GM23338 (cell line): Measurements from ENCODE around the gene SKA1. TPM values are rescaled to one million over a fixed set of nuclear protein-coding genes. Genes with fewer than 3 reads are reported as not detected.

Experiments used
- ATAC-seq: fragments of 200-7000 bp; cut with Tn5 transposase; 3 replicates; pipeline ENCODE4 v1.9.1; 2020
- DNase-seq: peaks from one replicate; pipeline ENCODE4 v3.0.0-alpha.2; 2015; ENCODE audit warnings: low spot score
- H2AFZ ChIP-seq: fragments of 200-600 bp; sonication (generic); 2 replicates; pipeline ENCODE4 v1.8.0; 2016; ENCODE audit warnings: antibody characterized with exemption, mild to moderate bottlenecking, moderate library complexity
- H3F3A ChIP-seq: fragments of 200-600 bp; sonication (generic); replicated peaks from 2 replicates; pipeline ENCODE4 v1.8.0; 2017; ENCODE audit warnings: antibody characterized with exemption, mixed run types, low read depth
- H3K27ac ChIP-seq: fragments of 200-600 bp; sonication (generic); 2 replicates; pipeline ENCODE4 v1.6.1; 2016; ENCODE audit warnings: low read depth
- H3K27me3 ChIP-seq: fragments of 200-600 bp; sonication (generic); 2 replicates; pipeline ENCODE4 v1.8.0; 2016; ENCODE audit warnings: mild to moderate bottlenecking, mixed run types, moderate library complexity; ENCODE audit not compliant: insufficient read depth
- H3K36me3 ChIP-seq: fragments of 200-600 bp; sonication (generic); 2 replicates; pipeline ENCODE4 v1.8.0; 2016; ENCODE audit warnings: mild to moderate bottlenecking; ENCODE audit not compliant: insufficient read depth
- H3K4me1 ChIP-seq: fragments of 200-600 bp; sonication (generic); 2 replicates; pipeline ENCODE4 v1.8.0; 2016; ENCODE audit warnings: mild to moderate bottlenecking, moderate library complexity; ENCODE audit not compliant: insufficient read depth
- H3K4me2 ChIP-seq: fragments of 200-600 bp; sonication (generic); 2 replicates; pipeline ENCODE4 v1.7.1; 2017; ENCODE audit warnings: mixed run types
- H3K4me3 ChIP-seq: fragments of 200-600 bp; sonication (generic); 2 replicates; pipeline ENCODE4 v1.6.1; 2016; ENCODE audit warnings: mixed run types
- H3K79me2 ChIP-seq: fragments of 200-600 bp; sonication (generic); replicated peaks from 2 replicates; pipeline ENCODE4 v1.8.0; 2017; ENCODE audit warnings: mild to moderate bottlenecking; ENCODE audit not compliant: insufficient read depth
- H3K9me2 ChIP-seq: fragments of 200-600 bp; sonication (generic); 2 replicates; pipeline ENCODE4 v1.8.0; 2017; ENCODE audit not compliant: insufficient read depth
- H4K20me1 ChIP-seq: fragments of 200-600 bp; sonication (generic); replicated peaks from 2 replicates; pipeline ENCODE4 v1.8.0; 2017; ENCODE audit warnings: mild to moderate bottlenecking; ENCODE audit not compliant: insufficient read depth
- H3K27ac Mint-ChIP-seq: 2 replicates; pipeline ENCODE4 v1.8.0; 2020; ENCODE audit warnings: inconsistent platforms, mild to moderate bottlenecking, moderate library complexity, mixed read lengths
- H3K27me3 Mint-ChIP-seq: 3 replicates; pipeline ENCODE4 v1.8.0; 2022; ENCODE audit warnings: low read depth, mild to moderate bottlenecking, moderate library complexity, mixed read lengths, inconsistent platforms; ENCODE audit not compliant: insufficient read depth, poor library complexity
- H3K36me3 Mint-ChIP-seq: 3 replicates; pipeline ENCODE4 v1.8.0; 2021; ENCODE audit warnings: low read depth, mild to moderate bottlenecking, inconsistent platforms, moderate library complexity, mixed read lengths
- H3K4me1 Mint-ChIP-seq: 3 replicates; pipeline ENCODE4 v1.8.0; 2020; ENCODE audit warnings: mild to moderate bottlenecking, inconsistent platforms, mixed read lengths
- H3K4me3 Mint-ChIP-seq: 3 replicates; pipeline ENCODE4 v1.8.0; 2021; ENCODE audit warnings: moderate library complexity, mild to moderate bottlenecking, inconsistent platforms, mixed read lengths
- H3K9me3 Mint-ChIP-seq: 3 replicates; pipeline ENCODE4 v1.8.0; 2020; ENCODE audit warnings: moderate library complexity, mild to moderate bottlenecking, inconsistent platforms, mixed read lengths
- CREB1 ChIP-seq: fragments of 250-450 bp; sonication (Bioruptor Pico); IDR thresholded peaks from 2 replicates; pipeline ENCODE4 v1.5.0; 2020; ENCODE audit warnings: low read depth, mild to moderate bottlenecking, moderate library complexity
- EZH2 ChIP-seq: fragments of 200-600 bp; sonication (generic); IDR thresholded peaks from one replicate; pipeline ENCODE4 v1.8.0; 2017; ENCODE audit warnings: antibody characterized with exemption, mild to moderate bottlenecking, low read depth; ENCODE audit not compliant: unreplicated experiment
- EZH2phosphoT487 ChIP-seq: fragments of 200-600 bp; sonication (generic); IDR thresholded peaks from one replicate; pipeline ENCODE4 v1.8.1; 2018; ENCODE audit warnings: antibody characterized with exemption; ENCODE audit not compliant: unreplicated experiment
- JUNB ChIP-seq: IDR thresholded peaks from one replicate; pipeline ENCODE4 v1.6.1; 2016; ENCODE audit warnings: antibody characterized with exemption; ENCODE audit not compliant: unreplicated experiment
- NANOG ChIP-seq: IDR thresholded peaks from 2 replicates; pipeline ENCODE4 v1.6.1; 2016; ENCODE audit warnings: antibody characterized with exemption, borderline replicate concordance
- POLR2AphosphoS5 ChIP-seq: IDR thresholded peaks from 2 replicates; pipeline ENCODE4 v1.6.1; 2016; ENCODE audit warnings: antibody characterized with exemption, low read depth
- STAT1 ChIP-seq: IDR thresholded peaks from one replicate; pipeline ENCODE4 v1.6.1; 2016; ENCODE audit warnings: antibody characterized with exemption; ENCODE audit not compliant: unreplicated experiment
- ZNF114 ChIP-seq: fragments of 250-450 bp; sonication (Bioruptor Pico); IDR thresholded peaks from 2 replicates; pipeline ENCODE4 v1.5.0; 2020; ENCODE audit warnings: mild to moderate bottlenecking, moderate library complexity
- ZNF331 ChIP-seq: fragments of 250-450 bp; sonication (Bioruptor Pico); IDR thresholded peaks from 2 replicates; pipeline ENCODE4 v1.5.0; 2020; ENCODE audit warnings: low read depth, mild to moderate bottlenecking, moderate library complexity
- polyA plus RNA-seq: library from polyadenylated mRNA; unstranded; fragments of >200 nt; fragmentation: Nextera tagmentation; extraction: Ambion mirVana; gene quantifications from 2 replicates; pipeline ENCODE4 v1.2.1, GENCODE V29; 2016
- total RNA-seq: library from RNA; depleted of rRNA; stranded (reverse); fragments of >200 nt; shearing (Covaris generic); gene quantifications from 2 replicates; pipeline ENCODE4 v1.2.3, GENCODE V29; 2014
- TF ChIP-seq, protein P1 (sequence below), 2 experiments: fragments of 200-600 bp in 1 of 2; sonication (generic) in 1 of 2; conservative IDR thresholded peaks; 2 replicates each; pipeline versions ENCODE4 v1.5.1 to v1.6.1; 2016 to 2017; ENCODE audit warnings: antibody characterized with exemption in 2 of 2, low read depth in 2 of 2, mild to moderate bottlenecking in 2 of 2, moderate library complexity in 1 of 2
- TF ChIP-seq, protein P2 (sequence below): fragments of 250-450 bp; sonication (Bioruptor Pico); IDR thresholded peaks from 2 replicates; pipeline ENCODE4 v1.5.0; 2020; ENCODE audit warnings: mild to moderate bottlenecking, moderate library complexity
- TF ChIP-seq, protein P3 (sequence below): IDR thresholded peaks from 2 replicates; pipeline ENCODE4 v1.6.1; 2016; ENCODE audit warnings: antibody characterized with exemption
- TF ChIP-seq, protein P4 (sequence below): IDR thresholded peaks from one replicate; pipeline ENCODE4 v1.6.1; 2018; ENCODE audit warnings: antibody characterized with exemption; ENCODE audit not compliant: unreplicated experiment

SKA1 gene
- total and polyA plus RNA-seq, 2 experiments from 2014 or later = 14.2 to 25.1 TPM

DNA sequence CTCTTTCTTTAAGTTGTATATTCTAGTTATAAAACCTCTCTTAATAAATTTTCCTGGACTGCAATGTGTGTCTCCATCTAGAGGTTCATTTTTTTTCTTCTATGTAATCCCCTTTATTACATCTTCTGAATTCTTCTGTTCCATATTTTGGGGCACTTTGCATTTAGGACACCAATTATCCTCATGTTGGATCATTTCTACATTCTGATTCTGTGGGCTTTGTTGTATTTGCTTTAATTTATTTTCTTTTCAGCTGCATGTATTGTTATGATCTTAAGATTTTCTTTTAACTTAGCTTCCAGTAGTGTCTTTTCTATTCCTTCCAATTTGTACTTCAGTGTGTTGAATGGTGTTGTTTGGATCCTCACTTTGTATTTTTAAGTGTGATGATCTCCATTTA is 5.2 kb upstream of the SKA1 start:
- H3K4me1 ChIP-seq = peaks cover 5% of the 10 kb centered on the region; the same call in 1 of the 2 replicates
- Mint-ChIP-seq H3K36me3 (peaks cover 15% of the 10 kb centered on the region; the same call in 2 of the 3 replicates), H3K27me3 (no peaks in the 10 kb centered on the region), H3K9me3 (peaks cover 37% of the 10 kb centered on the region), H3K4me3 (no peak overlapping the region), H3K27ac (no peak overlapping the region), H3K4me1 (peaks cover 11% of the 10 kb centered on the region)
- ATAC-seq (no peak), DNase-seq (no peak)
- H4K20me1 ChIP-seq = no peaks in the 10 kb centered on the region
- no peaks in the 10 kb centered on the region for H3K36me3 ChIP-seq
- H3K27me3 ChIP-seq = no peaks in the 10 kb centered on the region
- no peak overlapping the region for H3K27ac ChIP-seq
- TF ChIP-seq JUNB = no peak
- TF ChIP-seq, protein P1, sequence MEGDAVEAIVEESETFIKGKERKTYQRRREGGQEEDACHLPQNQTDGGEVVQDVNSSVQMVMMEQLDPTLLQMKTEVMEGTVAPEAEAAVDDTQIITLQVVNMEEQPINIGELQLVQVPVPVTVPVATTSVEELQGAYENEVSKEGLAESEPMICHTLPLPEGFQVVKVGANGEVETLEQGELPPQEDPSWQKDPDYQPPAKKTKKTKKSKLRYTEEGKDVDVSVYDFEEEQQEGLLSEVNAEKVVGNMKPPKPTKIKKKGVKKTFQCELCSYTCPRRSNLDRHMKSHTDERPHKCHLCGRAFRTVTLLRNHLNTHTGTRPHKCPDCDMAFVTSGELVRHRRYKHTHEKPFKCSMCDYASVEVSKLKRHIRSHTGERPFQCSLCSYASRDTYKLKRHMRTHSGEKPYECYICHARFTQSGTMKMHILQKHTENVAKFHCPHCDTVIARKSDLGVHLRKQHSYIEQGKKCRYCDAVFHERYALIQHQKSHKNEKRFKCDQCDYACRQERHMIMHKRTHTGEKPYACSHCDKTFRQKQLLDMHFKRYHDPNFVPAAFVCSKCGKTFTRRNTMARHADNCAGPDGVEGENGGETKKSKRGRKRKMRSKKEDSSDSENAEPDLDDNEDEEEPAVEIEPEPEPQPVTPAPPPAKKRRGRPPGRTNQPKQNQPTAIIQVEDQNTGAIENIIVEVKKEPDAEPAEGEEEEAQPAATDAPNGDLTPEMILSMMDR (conservative IDR thresholded peaks at IDR 0.05; ENCODE audit: low read depth in 2 of 2) = no peak
- TF ChIP-seq CREB1 = no peak
- TF ChIP-seq ZNF114 (CRISPR knock-in tag) = no peak
- TF ChIP-seq, protein P2, sequence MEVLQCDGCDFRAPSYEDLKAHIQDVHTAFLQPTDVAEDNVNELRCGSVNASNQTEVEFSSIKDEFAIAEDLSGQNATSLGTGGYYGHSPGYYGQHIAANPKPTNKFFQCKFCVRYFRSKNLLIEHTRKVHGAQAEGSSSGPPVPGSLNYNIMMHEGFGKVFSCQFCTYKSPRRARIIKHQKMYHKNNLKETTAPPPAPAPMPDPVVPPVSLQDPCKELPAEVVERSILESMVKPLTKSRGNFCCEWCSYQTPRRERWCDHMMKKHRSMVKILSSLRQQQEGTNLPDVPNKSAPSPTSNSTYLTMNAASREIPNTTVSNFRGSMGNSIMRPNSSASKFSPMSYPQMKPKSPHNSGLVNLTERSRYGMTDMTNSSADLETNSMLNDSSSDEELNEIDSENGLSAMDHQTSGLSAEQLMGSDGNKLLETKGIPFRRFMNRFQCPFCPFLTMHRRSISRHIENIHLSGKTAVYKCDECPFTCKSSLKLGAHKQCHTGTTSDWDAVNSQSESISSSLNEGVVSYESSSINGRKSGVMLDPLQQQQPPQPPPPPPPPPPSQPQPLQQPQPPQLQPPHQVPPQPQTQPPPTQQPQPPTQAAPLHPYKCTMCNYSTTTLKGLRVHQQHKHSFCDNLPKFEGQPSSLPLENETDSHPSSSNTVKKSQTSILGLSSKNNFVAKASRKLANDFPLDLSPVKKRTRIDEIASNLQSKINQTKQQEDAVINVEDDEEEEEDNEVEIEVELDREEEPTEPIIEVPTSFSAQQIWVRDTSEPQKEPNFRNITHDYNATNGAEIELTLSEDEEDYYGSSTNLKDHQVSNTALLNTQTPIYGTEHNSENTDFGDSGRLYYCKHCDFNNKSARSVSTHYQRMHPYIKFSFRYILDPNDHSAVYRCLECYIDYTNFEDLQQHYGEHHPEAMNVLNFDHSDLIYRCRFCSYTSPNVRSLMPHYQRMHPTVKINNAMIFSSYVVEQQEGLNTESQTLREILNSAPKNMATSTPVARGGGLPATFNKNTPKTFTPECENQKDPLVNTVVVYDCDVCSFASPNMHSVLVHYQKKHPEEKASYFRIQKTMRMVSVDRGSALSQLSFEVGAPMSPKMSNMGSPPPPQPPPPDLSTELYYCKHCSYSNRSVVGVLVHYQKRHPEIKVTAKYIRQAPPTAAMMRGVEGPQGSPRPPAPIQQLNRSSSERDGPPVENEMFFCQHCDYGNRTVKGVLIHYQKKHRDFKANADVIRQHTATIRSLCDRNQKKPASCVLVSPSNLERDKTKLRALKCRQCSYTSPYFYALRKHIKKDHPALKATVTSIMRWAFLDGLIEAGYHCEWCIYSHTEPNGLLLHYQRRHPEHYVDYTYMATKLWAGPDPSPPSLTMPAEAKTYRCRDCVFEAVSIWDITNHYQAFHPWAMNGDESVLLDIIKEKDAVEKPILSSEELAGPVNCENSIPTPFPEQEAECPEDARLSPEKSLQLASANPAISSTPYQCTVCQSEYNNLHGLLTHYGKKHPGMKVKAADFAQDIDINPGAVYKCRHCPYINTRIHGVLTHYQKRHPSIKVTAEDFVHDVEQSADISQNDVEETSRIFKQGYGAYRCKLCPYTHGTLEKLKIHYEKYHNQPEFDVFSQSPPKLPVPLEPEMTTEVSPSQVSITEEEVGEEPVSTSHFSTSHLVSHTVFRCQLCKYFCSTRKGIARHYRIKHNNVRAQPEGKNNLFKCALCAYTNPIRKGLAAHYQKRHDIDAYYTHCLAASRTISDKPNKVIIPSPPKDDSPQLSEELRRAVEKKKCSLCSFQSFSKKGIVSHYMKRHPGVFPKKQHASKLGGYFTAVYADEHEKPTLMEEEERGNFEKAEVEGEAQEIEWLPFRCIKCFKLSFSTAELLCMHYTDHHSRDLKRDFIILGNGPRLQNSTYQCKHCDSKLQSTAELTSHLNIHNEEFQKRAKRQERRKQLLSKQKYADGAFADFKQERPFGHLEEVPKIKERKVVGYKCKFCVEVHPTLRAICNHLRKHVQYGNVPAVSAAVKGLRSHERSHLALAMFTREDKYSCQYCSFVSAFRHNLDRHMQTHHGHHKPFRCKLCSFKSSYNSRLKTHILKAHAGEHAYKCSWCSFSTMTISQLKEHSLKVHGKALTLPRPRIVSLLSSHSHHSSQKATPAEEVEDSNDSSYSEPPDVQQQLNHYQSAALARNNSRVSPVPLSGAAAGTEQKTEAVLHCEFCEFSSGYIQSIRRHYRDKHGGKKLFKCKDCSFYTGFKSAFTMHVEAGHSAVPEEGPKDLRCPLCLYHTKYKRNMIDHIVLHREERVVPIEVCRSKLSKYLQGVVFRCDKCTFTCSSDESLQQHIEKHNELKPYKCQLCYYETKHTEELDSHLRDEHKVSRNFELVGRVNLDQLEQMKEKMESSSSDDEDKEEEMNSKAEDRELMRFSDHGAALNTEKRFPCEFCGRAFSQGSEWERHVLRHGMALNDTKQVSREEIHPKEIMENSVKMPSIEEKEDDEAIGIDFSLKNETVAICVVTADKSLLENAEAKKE (CRISPR knock-in tag) = no peak
- no peak for TF ChIP-seq STAT1
- no peak for TF ChIP-seq ZNF331
- TF ChIP-seq, protein P3, sequence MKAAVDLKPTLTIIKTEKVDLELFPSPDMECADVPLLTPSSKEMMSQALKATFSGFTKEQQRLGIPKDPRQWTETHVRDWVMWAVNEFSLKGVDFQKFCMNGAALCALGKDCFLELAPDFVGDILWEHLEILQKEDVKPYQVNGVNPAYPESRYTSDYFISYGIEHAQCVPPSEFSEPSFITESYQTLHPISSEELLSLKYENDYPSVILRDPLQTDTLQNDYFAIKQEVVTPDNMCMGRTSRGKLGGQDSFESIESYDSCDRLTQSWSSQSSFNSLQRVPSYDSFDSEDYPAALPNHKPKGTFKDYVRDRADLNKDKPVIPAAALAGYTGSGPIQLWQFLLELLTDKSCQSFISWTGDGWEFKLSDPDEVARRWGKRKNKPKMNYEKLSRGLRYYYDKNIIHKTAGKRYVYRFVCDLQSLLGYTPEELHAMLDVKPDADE = no peak
- TF ChIP-seq, protein P4, sequence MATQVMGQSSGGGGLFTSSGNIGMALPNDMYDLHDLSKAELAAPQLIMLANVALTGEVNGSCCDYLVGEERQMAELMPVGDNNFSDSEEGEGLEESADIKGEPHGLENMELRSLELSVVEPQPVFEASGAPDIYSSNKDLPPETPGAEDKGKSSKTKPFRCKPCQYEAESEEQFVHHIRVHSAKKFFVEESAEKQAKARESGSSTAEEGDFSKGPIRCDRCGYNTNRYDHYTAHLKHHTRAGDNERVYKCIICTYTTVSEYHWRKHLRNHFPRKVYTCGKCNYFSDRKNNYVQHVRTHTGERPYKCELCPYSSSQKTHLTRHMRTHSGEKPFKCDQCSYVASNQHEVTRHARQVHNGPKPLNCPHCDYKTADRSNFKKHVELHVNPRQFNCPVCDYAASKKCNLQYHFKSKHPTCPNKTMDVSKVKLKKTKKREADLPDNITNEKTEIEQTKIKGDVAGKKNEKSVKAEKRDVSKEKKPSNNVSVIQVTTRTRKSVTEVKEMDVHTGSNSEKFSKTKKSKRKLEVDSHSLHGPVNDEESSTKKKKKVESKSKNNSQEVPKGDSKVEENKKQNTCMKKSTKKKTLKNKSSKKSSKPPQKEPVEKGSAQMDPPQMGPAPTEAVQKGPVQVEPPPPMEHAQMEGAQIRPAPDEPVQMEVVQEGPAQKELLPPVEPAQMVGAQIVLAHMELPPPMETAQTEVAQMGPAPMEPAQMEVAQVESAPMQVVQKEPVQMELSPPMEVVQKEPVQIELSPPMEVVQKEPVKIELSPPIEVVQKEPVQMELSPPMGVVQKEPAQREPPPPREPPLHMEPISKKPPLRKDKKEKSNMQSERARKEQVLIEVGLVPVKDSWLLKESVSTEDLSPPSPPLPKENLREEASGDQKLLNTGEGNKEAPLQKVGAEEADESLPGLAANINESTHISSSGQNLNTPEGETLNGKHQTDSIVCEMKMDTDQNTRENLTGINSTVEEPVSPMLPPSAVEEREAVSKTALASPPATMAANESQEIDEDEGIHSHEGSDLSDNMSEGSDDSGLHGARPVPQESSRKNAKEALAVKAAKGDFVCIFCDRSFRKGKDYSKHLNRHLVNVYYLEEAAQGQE = no peak
- no peak for TF ChIP-seq EZH2
- no peak for TF ChIP-seq NANOG
- no peak for TF ChIP-seq POLR2AphosphoS5
- no peak for TF ChIP-seq EZH2phosphoT487
- no peaks in the 10 kb centered on the region for H3K79me2 ChIP-seq
- no peaks in the 10 kb centered on the region for H3K9me2 ChIP-seq
- H3K4me2 ChIP-seq = no peak overlapping the region
- no peak overlapping the region for H3K4me3 ChIP-seq
- no peak overlapping the region for H2AFZ ChIP-seq
- no peaks in the 10 kb centered on the region for H3F3A ChIP-seq
